C4-2B (cell line): ENCODE data around the gene TMED4.

Experiments
- H3K27ac ChIP-seq: fragments of 450-650 bp; 2 replicates; pipeline ENCODE4 v1.5.1; 2017
- ZFX ChIP-seq: fragments of 450-650 bp; IDR thresholded peaks from 2 replicates; pipeline ENCODE4 v1.6.1; 2017
- TF ChIP-seq, protein P1 (sequence below): fragments of 450-650 bp; conservative IDR thresholded peaks from 2 replicates; pipeline ENCODE4 v1.5.1; 2017; ENCODE audit warnings: mild to moderate bottlenecking

Gene TMED4

DNA sequence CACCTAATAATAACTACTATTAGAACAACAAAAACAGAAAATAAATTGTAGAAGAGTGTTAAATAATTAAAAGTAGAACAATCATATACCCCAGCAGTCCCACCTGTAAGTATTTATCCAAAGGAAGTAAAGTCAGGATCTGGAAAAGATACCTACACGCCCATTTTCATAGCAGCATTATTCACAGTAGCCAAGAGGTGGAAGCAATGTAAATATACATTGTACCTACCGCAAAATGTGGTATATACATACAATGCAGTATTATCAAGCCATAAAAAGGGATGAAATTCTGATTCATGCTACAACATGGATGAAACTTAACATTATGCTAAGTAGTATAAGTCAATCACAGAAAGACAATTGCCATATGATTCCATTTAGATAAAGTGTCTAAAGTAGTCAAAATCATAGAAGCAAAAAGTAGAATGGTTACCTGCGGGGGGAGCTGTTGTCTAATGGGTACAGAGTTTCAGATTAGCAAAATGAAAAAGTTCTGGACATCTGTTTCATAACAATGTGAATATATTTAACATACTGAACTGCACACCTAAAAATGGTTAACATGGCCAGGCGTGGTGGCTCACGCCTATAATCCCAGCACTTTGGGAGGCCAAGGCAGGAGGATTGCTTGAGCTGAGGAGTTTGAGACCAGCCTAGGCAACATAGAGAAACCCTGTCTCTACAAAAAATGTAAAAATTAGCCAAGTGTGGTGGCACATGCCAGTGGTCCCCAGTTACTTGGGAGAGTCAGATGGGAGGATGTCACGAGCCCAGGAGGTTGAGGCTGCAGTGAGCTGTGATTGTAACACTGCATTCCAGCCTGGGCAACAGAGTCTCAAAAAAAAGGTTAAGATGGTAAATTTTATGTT, 6.0 kb upstream of the TMED4 start:
- no peak overlapping the region for H3K27ac ChIP-seq
- TF ChIP-seq, protein P1, sequence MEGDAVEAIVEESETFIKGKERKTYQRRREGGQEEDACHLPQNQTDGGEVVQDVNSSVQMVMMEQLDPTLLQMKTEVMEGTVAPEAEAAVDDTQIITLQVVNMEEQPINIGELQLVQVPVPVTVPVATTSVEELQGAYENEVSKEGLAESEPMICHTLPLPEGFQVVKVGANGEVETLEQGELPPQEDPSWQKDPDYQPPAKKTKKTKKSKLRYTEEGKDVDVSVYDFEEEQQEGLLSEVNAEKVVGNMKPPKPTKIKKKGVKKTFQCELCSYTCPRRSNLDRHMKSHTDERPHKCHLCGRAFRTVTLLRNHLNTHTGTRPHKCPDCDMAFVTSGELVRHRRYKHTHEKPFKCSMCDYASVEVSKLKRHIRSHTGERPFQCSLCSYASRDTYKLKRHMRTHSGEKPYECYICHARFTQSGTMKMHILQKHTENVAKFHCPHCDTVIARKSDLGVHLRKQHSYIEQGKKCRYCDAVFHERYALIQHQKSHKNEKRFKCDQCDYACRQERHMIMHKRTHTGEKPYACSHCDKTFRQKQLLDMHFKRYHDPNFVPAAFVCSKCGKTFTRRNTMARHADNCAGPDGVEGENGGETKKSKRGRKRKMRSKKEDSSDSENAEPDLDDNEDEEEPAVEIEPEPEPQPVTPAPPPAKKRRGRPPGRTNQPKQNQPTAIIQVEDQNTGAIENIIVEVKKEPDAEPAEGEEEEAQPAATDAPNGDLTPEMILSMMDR = peak; percentile 85
- no peak for TF ChIP-seq ZFX

DNA sequence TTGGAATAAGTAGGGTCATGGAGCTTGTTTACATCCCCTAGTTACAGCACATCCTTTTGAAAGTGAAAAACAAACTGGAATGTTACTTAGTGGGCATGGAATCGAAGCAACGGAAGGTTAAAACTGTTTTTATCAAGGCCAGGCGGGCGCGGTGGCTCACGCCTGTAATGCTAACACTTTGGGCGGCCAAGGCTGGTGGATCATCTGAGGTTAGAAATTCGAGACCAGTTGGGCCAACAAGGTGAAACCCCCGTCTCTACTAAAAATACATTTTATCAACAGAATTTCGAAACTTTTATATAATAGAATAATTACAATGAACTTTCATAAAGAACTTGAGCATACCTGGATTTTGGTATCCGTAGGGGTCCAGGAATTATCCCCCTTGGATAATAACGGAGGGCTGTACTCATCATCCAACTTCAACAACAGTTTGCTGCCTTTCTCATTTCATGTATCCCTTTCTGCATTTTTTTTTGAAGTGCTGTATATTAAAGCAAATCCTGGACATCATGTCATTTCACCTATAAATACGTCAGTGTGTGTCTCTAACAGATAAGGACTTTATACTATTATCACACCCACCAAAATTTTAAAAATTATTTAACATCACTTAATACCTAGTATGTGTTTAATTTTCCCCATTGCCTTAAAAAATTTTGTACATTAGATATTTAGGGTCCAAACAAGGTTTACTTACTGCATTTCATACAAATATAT, 1.3 kb upstream of the TMED4 start:
- H3K27ac ChIP-seq = peak overlapping the region; percentile 98
- TF ChIP-seq, protein P1 = no peak
- no peak for TF ChIP-seq ZFX

DNA sequence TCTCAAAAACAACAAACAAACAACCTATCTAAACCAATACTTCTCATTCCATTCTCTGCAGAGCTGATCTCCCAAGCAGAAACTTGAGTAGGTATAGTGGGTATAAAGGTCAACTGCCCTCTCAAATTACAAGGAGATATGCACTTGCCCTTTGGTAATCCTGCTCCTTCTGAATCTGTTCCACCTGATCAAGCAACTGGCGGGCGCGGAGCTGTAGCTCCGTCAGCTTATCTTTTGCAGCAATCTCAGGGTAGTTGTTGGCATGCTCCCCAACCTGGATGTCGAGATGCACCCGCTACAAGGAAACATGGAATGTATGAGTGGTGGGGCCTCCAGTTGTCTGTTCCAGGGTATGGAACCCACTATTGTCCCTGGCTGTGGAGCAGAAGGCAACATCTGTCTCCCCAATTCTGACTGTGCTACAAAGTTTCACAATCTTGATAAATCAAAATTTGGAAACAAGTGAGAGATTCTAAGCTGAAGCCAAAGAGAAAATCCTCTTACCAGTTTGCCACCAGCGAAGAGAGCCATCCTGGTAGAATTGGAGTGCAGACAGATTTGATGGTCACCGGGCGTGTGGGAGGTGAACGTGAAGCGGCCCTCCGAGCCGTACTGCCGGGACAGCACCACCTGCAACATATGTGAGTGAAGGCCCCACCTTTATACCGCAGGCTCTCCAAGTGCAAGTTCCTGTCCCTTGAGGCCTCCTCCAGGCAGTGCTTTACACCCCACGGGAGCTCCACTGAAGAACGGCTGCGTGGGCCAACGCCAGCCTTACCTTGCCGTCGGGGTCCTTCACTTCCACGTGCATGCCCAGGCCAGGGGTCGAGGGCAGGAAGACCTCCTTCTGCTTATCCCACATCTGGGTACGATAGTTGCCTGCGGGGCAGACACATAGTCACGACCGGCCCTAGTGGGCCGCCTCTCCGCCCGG, 819 bp downstream of the TMED4 start:
- H3K27ac ChIP-seq = peak overlapping the region; percentile 98
- no peak for TF ChIP-seq ZFX
- TF ChIP-seq, protein P1 = no peak

DNA sequence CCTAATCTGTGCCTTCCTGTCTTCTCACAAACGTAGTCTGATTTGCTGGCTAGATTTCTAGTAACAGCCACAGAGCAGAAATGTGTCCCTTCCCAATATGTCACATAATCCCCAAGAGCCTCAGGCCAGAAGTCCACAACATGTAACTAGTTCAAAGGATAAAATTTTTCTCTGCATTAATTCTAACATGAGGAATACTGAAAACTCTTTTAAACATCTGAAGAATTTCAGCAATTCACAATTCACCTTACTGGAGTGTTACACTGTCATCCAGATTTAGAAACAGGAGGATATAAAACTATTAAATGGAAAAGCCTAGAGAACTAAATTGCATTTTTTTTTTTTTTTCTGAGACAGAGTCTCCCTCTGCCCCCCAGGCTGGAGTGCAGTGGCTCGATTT, 5.8 kb downstream of the TMED4 start:
- no peak overlapping the region for H3K27ac ChIP-seq
- TF ChIP-seq, protein P1 = no peak
- no peak for TF ChIP-seq ZFX

DNA sequence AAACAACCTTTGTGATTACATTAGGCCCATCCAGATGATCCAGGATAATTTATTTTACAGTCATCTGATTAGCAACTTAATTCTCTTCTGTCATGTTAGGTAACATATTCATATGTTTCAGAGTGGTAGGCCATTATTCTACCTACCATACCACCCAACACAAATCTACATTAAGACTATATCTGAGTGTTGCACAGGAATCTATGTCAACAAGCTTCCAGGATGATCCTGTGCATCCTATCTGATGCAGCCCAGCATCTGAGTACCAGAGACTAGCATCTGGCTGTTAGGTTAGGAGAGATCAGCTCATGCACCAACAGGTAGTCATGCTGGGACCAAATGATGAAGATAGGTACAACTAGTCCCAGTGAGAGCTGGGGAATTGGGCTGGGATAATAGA, 7.0 kb downstream of the TMED4 start:
- no peak overlapping the region; the same call in 1 of the 2 replicates for H3K27ac ChIP-seq
- no peak for TF ChIP-seq ZFX
- TF ChIP-seq, protein P1 = no peak

DNA sequence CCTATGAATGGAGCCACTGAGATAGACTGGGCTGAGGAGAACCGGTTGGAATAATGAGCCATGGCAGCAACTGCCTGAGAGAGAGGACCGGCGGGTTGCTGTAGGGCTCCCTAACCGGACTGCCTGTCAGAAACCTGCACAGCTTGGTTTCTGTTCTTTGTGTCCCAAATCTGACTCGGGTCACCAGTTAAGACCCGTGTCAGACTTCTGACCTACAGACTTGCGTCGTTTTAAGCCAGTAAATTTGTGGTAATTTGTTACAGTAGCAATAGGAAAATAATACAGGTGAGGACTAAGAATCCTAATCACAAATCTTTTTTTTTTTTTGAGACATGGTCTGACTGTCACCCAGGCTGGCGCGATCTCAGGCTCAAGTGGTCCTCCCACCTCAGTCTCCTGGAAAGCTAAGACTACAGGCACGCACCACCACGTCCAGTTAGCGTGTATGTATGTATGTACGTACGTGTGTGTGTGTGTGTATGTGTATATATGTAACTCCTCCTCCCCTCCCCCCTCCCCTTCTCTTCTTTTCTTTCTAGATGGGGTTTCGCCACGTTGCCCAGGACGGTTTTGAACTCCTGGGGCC, 7.7 kb downstream of the TMED4 start:
- H3K27ac ChIP-seq = peak overlapping the region; percentile 91
- TF ChIP-seq, protein P1 = no peak
- TF ChIP-seq ZFX = no peak
